HepG2 (cell line): ENCODE measurements around the gene RUVBL2. TPM values are rescaled to one million over a fixed set of nuclear protein-coding genes. Genes with fewer than 3 reads are reported as not detected.

ENCODE experiments used
- ATF5 ChIP-seq: sonication (generic); formaldehyde crosslinking; IDR thresholded peaks from 2 replicates; pipeline ENCODE4 v1.4.0; 2020; ENCODE audit warnings: mild to moderate bottlenecking, low read depth, missing genetic modification reagents
- BCL6 ChIP-seq: IDR thresholded peaks from 2 replicates; pipeline ENCODE4 v1.6.1; 2016; ENCODE audit warnings: missing genetic modification reagents, missing compliant biosample characterization
- BRD4 ChIP-seq: sonication (generic); formaldehyde crosslinking; IDR thresholded peaks from 2 replicates; pipeline ENCODE4 v1.4.0; 2020; ENCODE audit warnings: missing genetic modification reagents
- CENPBD1 ChIP-seq: sonication (generic); formaldehyde crosslinking; IDR thresholded peaks from 2 replicates; pipeline ENCODE4 v1.8.0; 2022; ENCODE audit warnings: missing genetic modification reagents, low read depth, mild to moderate bottlenecking, borderline replicate concordance
- FOXP1 ChIP-seq, 2 experiments: fragments of 450-650 bp in 1 of 2; IDR thresholded peaks; 2 replicates each; pipeline ENCODE4 v1.6.1; 2017 to 2018; ENCODE audit warnings: antibody characterized with exemption in 1 of 2
- GTF2F1 ChIP-seq: fragments of 150-350 bp; IDR thresholded peaks from 2 replicates; pipeline ENCODE4 v1.6.1; 2014; ENCODE audit warnings: low read length
- HOXD1 ChIP-seq: sonication (generic); formaldehyde crosslinking; IDR thresholded peaks from 2 replicates; pipeline ENCODE4 v1.5.0; 2020; ENCODE audit warnings: missing genetic modification reagents
- KDM4B ChIP-seq: sonication (generic); formaldehyde crosslinking; IDR thresholded peaks from 2 replicates; pipeline ENCODE4 v1.4.0; 2020; ENCODE audit warnings: missing genetic modification reagents
- MAFF ChIP-seq: IDR thresholded peaks from 2 replicates; pipeline ENCODE4 v1.6.1; 2011; ENCODE audit warnings: low read depth, low read length, improper control_type of control experiment
- NKX3-1 ChIP-seq: sonication (generic); formaldehyde crosslinking; IDR thresholded peaks from 2 replicates; pipeline ENCODE4 v1.5.0; 2020; ENCODE audit warnings: missing genetic modification reagents
- PHF5A ChIP-seq: IDR thresholded peaks from one replicate; pipeline ENCODE4 v1.6.1; 2018; ENCODE audit warnings: low read depth, missing genetic modification reagents; ENCODE audit not compliant: unreplicated experiment
- PRPF4 ChIP-seq: fragments of 200-400 bp; formaldehyde crosslinking; IDR thresholded peaks from 2 replicates; pipeline ENCODE4 v1.6.1; 2016; ENCODE audit warnings: low read length, low read depth; ENCODE audit not compliant: poor library complexity, severe bottlenecking
- SAFB2 ChIP-seq: sonication (generic); formaldehyde crosslinking; IDR thresholded peaks from 2 replicates; pipeline ENCODE4 v1.5.1; 2020; ENCODE audit warnings: missing genetic modification reagents, low read depth, mild to moderate bottlenecking, borderline replicate concordance
- TAF1 ChIP-seq: sonication (generic); formaldehyde crosslinking; IDR thresholded peaks from 2 replicates; pipeline ENCODE4 v1.4.0; 2020; ENCODE audit warnings: missing genetic modification reagents
- U2AF1 ChIP-seq: fragments of 200-400 bp; formaldehyde crosslinking; optimal IDR thresholded peaks from 2 replicates; pipeline ENCODE3; 2017; ENCODE audit warnings: mild to moderate bottlenecking, low read depth, low read length
- ZMYM4 ChIP-seq: sonication (generic); formaldehyde crosslinking; IDR thresholded peaks from 2 replicates; pipeline ENCODE4 v1.8.1; 2023; ENCODE audit warnings: mild to moderate bottlenecking, missing genetic modification reagents
- ZNF232 ChIP-seq: sonication (generic); formaldehyde crosslinking; IDR thresholded peaks from 2 replicates; pipeline ENCODE4 v1.4.0; 2020; ENCODE audit warnings: missing genetic modification reagents, borderline replicate concordance
- ZNF281 ChIP-seq: sonication (generic); formaldehyde crosslinking; IDR thresholded peaks from 2 replicates; pipeline ENCODE4 v1.4.0; 2020; ENCODE audit warnings: missing genetic modification reagents, borderline replicate concordance
- ZNF3 ChIP-seq: IDR thresholded peaks from 2 replicates; pipeline ENCODE4 v1.7.0; 2017; ENCODE audit warnings: inconsistent platforms
- ZNF574 ChIP-seq: sonication (generic); formaldehyde crosslinking; IDR thresholded peaks from 2 replicates; pipeline ENCODE4 v1.4.0; 2020; ENCODE audit warnings: missing genetic modification reagents
- ZNF710 ChIP-seq: sonication (generic); formaldehyde crosslinking; IDR thresholded peaks from 2 replicates; pipeline ENCODE4 v1.5.0; 2020; ENCODE audit warnings: mild to moderate bottlenecking, missing genetic modification reagents, borderline replicate concordance
- polyA plus RNA-seq, 8 experiments: library from polyadenylated mRNA; depleted of rRNA in 3 of 8; stranded (reverse) in 7 of 8; unstranded in 1 of 8; fragments of >200 nt; fragmentation: Illumina TruSeq in 4 of 8; extraction: Trizol in 4 of 8; gene quantifications; 2 replicates each; pipeline versions ENCODE4 v1.2.1 to v1.2.3, GENCODE V29; 2011 to 2016; ENCODE audit warnings: low read depth in 4 of 8, missing spikeins in 1 of 8, mixed read lengths in 1 of 8; ENCODE audit not compliant: insufficient read depth in 1 of 8
- total RNA-seq, 5 experiments: library from RNA; depleted of rRNA; stranded (reverse); fragments of >200 nt; fragmentation: Illumina TruSeq; extraction: Trizol; gene quantifications; 2 replicates each; pipeline ENCODE4 v1.2.3, GENCODE V29; 2016; ENCODE audit warnings: low read depth in 1 of 5

The RUVBL2 gene
- total and polyA plus RNA-seq, 2 of the 13 experiments (the other 11 are each of a cell fraction or from before 2014, with no cell fraction given): 120 to 122 TPM

- TF ChIP-seq SAFB2 (no peak), CENPBD1 (CRISPR knock-in tag) (no peak), ATF5 (no peak), ZNF232 (CRISPR knock-in tag) (no peak), NKX3-1 (CRISPR knock-in tag) (peak; percentile 73; the same call in 1 of the 2 replicates), U2AF1 (no peak), GTF2F1 (no peak), ZNF574 (CRISPR knock-in tag) (peak; percentile 64), FOXP1 (IDR thresholded peaks at IDR 0.05) (no peak), FOXP1 (CRISPR knock-in tag; IDR thresholded peaks at IDR 0.05) (peak; percentile 7; the same call in 1 of the 2 replicates), HOXD1 (CRISPR knock-in tag) (0 out of 2 replicates have a peak, but pooled peaks have one; percentile 57), ZNF3 (CRISPR knock-in tag) (no peak), BCL6 (CRISPR knock-in tag) (no peak), MAFF (peak; percentile 98), ZNF710 (CRISPR knock-in tag) (no peak), KDM4B (CRISPR knock-in tag) (no peak), ZMYM4 (peak; percentile 1), BRD4 (no peak), ZNF281 (CRISPR knock-in tag) (no peak), PRPF4 (no peak), TAF1 (CRISPR knock-in tag) (peak; percentile 14; the same call in 1 of the 2 replicates), PHF5A (CRISPR knock-in tag) (peak; percentile 50)
Observed at GRCh38 chr19:48967346-48968178, 26.1 kb upstream of the RUVBL2 start (continued).
